Measurements from ENCODE around the gene NUP85.
"Not testable (repeated sequence)": the region's sequence is repeated elsewhere in the genome, so short reads cannot be mapped to it uniquely, and the experiment has no call there.

NUP85 gene

DNA sequence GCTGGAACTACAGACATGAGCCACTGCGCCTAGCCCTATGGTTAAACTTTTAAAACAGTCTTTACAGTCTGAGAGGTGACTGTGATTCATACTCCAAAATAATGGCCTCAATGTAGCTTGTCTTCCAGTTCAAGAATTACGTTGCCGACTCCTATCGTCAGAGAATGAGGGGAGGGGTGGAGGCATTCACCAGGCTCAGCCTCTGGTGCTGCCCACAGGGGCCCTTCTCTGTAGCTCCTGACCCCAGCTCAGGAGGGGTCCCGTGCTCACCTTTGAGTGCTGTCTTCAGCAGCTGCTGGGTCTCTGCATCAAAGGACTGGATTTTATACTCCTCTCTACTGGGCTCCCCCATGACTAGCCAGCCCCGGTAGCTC lies 64.4 kb downstream of the NUP85 start:
- DNase-seq (ENCODE audit: low spot score): no peak

DNA sequence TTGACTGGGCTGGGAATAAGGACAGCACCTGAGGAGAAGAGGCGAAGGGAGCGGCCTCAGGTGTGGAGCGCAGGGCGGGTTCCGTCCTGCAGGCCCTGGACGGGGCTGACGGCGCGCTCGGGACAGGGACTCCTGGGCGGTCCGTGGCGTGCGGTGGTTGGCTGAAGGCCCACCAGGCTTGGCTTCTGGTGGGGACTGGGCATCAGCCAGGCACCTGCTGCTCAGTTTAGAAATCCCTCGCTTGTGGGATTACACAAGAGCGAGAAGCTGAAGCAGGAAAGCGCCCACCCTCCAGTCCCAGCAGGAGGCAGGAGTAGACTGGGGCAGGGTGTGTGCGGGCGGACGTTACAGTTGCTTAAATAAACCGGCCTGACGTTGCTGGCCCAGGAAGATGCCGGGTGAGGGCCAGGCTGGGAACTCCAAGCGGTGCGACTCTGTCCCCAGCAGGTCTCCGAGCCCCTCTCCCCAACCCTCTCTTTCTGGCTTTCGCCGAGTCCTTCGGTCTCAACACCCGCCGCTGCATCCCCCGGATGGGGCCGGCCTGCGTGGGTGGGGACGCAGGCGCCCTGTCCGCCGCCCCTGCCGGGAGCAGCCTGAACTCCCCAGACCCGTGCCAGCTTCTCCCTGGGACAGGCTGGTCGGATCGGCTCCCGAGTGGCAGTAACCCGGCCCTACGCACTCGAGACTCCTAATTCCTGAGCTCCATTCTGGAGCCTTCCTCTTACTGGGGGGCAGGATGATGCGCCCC lies 64.9 kb downstream of the NUP85 start:
- DNase-seq (ENCODE audit: low spot score): peak; percentile 83

DNA sequence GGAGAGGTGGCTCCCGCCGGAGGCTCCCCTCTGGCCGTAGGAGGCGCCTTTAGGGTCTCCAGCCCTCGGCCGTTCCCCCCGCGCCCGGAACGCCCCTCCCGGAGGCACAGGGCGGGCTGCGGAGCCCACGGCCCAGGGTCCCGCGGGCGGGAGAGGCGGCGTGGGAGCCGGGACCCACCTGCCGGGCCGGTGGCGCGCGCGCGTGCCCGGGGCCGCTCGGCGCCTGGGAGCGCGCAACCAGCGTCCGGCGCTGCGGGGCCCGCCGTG lies 65.4 kb downstream of the NUP85 start, which contains the start of gene MIF4GD:
Gene MIF4GD (minus strand): TSS at position 266 of the 267 bp plus-strand sequence. CDS start 1,036 bp downstream, outside the sequence.
- DNase-seq (ENCODE audit: low spot score): no peak

DNA sequence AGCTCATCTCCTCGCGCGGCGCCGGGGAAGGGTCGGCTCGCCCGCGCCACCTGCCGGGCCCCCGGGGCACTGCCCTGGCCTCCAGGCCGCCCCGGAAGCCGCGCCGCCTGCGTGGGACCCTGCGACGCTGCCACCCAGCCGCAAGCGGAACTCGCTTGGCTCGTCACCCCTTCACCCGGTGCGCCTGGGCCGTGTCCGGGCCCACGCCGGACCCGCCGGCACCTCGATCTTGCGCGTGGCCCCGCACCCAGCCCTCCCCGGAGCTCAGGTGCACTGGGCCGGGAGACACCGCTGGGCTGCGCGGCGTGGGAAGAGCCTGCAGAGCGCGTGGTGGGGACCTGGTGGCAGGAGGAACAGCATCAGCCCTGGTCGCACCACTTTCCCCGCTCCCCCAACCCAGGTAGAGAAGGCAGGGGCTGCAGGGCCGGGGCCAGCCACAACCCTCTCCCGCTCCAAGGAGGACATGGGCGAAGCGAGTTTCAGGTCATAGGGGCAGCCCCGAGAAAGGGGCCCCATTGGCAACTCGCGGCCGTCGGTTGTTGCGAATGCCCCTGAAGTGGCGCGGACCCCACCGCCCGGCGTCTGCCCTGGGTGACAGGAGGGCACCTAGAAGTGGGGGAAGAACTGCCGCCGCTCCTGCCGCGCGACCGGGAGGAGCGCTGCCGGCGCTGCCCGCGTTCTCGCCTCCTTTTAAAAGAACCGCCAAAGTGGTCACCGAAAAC lies 65.9 kb downstream of the NUP85 start:
- peak; percentile 98 for DNase-seq (ENCODE audit: low spot score)

DNA sequence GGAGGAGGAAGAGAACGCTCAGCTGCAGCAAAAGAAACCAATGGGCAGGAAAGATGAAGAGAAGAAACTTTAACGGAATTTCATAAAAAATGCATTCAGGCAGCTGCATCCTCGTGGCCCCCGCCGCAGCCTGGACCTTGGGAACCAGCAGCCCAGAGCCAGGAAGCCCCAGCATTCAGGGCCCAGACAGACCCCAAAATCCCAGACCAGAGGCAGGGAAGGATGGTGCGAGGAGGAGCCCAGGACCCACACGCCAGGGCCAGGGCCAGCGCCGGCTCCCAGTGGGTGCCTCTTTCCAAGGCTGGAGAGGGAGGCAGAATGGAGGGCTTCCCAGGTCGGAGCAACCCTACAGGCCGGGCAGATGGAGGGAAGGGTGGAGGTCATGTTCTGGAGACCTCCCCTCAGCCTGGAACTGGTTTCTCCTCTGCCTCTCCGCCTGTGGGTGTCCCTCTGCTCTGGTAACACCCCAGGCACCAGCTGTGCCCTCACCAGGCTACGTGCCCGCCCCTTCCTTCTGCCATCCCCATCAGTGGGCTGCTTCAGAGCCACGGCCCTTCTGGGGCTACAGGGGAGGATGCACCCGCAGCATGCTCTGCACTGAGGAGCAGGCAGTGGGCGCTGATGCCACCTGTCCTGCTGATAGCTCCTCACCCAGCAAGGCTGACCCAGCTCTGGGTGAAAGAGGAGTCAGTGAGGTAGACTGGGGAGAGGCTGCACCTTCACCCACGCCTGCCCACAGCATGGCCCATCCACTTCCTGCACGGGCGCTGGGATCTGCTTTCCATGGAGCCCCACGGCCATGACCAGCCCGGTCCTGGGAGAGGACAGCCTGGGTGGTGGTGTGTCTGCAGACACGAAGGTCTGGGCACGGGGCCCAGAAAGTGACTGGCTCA lies 66.7 kb downstream of the NUP85 start:
- peak; percentile 83 for DNase-seq (ENCODE audit: low spot score)

DNA sequence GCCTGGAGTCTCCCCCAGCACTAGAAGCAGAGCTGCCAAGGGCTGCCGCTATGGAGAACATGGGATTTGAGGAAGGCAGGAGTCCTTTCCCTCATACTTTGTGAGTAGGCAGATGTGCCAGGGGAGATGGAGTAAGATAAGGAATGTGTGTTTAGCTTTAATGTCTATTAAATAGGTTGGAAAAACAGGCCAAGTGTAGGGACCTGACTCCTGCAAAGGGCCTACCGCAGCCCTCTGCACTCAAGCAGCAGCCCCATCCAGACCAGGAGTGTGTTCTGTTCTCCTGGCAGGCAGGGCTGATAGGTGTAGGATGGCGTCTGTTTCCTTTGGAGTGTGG lies 67.3 kb downstream of the NUP85 start:
- no peak for DNase-seq (ENCODE audit: low spot score)

DNA sequence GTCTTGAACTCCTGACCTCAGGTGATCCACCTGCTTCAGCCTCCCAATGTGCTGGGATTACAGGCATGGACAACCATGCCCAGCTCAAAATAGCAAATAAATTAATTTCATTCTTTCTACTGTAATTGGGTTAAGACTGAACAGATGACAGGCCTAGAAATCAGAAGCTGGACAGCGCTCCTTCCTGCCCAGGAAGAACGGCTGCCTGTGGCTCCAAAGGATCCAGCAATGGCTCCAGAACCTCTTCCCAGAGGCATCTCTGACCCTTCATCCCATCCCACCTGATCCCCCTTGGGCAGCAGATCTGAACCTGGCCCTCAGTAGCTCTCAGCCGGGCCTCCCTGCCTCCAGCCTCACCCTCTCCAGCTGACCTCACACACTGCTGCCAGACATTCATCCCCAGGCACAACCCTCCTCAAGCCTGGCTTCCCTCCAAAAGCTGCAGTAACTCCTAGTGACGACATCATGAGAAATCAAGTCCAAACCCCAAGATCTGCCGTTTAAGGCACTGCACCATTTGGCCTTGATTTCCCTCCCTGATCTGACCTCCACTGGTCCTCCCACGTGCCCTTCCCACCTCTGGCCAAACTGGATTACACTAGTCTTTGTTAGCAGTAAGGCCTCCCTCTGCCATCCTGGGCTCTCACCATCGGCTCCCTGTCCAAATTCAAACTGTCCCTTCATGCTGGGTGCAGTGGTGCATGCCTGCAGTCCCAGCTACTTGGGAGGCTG lies 68.7 kb downstream of the NUP85 start:
- DNase-seq (ENCODE audit: low spot score): peak; percentile 73

DNA sequence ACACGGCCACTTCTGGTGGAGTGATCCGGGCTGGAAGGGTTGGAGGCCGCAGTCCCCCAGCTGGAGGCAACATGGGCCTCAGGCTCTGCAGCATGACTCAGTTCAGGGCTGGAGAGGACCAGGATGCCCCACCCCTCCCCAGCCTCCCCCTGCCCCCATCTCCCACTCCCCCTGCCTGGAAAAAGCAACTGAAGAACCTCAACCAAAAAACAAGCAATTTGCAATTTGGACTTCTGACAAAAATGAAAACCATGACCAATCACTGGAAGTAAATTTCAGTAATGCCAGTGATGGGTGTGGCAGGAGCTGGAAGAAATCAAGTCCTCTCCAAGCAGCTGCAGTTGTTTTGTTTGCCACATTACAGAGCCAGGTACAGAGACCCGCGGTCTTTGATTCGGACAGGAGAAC lies 72.2 kb downstream of the NUP85 start:
- peak; percentile 64 for DNase-seq (ENCODE audit: low spot score)

DNA sequence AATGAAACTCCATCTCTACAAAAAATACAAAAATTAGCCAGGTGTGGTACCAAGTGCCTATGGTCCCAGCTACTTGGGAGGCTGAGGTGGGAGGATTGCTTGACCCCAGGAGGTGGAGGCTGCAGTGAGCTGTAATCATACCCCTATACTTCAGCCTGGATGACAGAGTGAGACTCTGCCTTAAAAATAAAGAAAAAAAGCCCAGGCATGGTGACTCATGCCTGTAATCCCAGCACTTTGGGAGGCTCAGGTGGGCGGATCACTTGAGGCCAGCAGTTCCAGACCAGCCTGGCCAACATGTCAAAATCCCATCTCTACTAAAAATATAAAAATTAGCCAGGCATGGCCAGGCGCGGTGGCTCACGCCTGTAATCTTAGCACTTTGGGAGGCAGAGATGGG lies 74.7 kb downstream of the NUP85 start:
- not testable (repeated sequence) for DNase-seq (ENCODE audit: low spot score)

DNA sequence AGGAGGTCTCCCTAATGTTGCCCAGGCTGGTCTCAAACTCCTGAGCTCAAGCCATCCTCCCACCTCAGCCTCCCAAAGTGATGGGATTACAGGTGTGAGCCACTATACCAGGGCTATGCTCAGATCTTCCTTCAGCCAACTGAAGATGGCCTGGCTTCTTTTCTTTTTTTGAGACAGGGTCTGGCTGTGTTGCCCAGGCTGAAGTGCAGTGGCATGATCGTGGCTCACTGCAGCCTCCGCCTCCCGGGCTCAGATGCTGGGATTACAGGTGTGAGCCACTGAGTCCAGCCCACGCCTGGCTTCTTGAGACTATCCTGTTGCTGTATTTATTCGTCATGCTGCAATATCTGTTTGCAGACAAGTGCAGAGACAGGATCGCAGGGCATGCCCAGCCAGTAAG lies 79.6 kb downstream of the NUP85 start:
- DNase-seq (ENCODE audit: low spot score): no peak

All from AG08396 (cell line).